ENCODE measurements around the gene AUP1. TPM values are rescaled to one million over a fixed set of nuclear protein-coding genes. Genes with fewer than 3 reads are reported as not detected.

The AUP1 gene
- total RNA-seq, 1 experiment from 2014 or later, result 91.5 TPM

DNA sequence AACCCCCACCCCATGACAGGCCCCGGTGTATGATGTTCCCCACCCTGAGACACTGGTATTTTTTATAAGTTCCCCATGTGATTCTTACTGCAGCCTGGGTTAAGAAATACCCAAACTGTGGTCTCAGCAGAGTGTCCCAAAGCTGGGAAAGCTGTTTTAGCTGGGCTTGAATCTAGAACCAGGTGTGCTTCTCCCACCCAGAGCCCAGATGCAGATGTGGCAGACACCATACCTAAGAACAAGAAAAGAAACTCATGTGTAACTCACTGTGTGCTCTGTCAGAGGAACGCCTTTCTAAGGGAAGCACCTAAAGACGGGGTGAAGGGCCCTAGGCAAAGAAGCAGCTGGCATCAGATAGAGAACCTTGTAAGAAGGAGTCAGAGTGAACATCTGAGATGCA is 48.9 kb upstream of the AUP1 start:
- Histone ChIP-seq H2AK5ac (ENCODE audit: insufficient read length, low read length) (no peak overlapping the region), H3T11ph (ENCODE audit: low read length) (no peak overlapping the region), H3K18ac (ENCODE audit: insufficient read length, low read depth, low read length) (no peak overlapping the region), H2BK12ac (ENCODE audit: insufficient read length, low read depth, low read length) (no peak overlapping the region), H3K4me1 (ENCODE audit: insufficient read depth, low read length) (no peaks in the 10 kb centered on the region), H2BK15ac (ENCODE audit: low read depth, low read length) (no peak overlapping the region), H3K4me2 (ENCODE audit: insufficient read depth, insufficient read length, low read length) (no peak overlapping the region), H3K27me3 (ENCODE audit: insufficient read depth, low read length) (no peaks in the 10 kb centered on the region), H4K20me1 (ENCODE audit: control insufficient read depth, insufficient read depth, insufficient read length) (no peaks in the 10 kb centered on the region), H3K79me2 (ENCODE audit: insufficient read depth, low read length) (no peaks in the 10 kb centered on the region), H3K56ac (ENCODE audit: insufficient read length, low read depth, low read length) (no peak overlapping the region), H3K9me3 (ENCODE audit: control insufficient read depth, low read depth, low read length) (no peaks in the 10 kb centered on the region), H3K14ac (ENCODE audit: insufficient read depth, low read length) (no peak overlapping the region), H2BK5ac (ENCODE audit: insufficient read length, low read length) (no peak overlapping the region), H3K79me1 (ENCODE audit: insufficient read depth, low read depth, low read length, poor library complexity, severe bottlenecking) (no peaks in the 10 kb centered on the region), H2BK120ac (ENCODE audit: low read depth, low read length, poor library complexity, severe bottlenecking) (no peak overlapping the region), H4K91ac (ENCODE audit: insufficient read length, low read depth, low read length) (no peak overlapping the region), H3K9ac (ENCODE audit: extremely low read depth, insufficient read length, low read length) (no peak overlapping the region), H2AFZ (ENCODE audit: low read length) (no peak overlapping the region), H2BK20ac (ENCODE audit: low read depth, low read length, poor library complexity, severe bottlenecking) (no peak overlapping the region), H3K27ac (ENCODE audit: insufficient read length, low read depth, low read length) (no peak overlapping the region), H4K8ac (replicated peaks; ENCODE audit: insufficient read length, low read depth, low read length) (no peak overlapping the region), H3K23ac (ENCODE audit: insufficient read length, low read depth, low read length) (no peak overlapping the region), H4K5ac (ENCODE audit: insufficient read length, low read depth, low read length) (no peak overlapping the region), H3K4ac (ENCODE audit: low read depth, low read length) (no peak overlapping the region), H3K23me2 (ENCODE audit: insufficient read length, low read depth, low read length, poor library complexity, severe bottlenecking) (no peaks in the 10 kb centered on the region)
- no peak overlapping the region for H3K4me3 Mint-ChIP-seq
- TF ChIP-seq, protein P1, sequence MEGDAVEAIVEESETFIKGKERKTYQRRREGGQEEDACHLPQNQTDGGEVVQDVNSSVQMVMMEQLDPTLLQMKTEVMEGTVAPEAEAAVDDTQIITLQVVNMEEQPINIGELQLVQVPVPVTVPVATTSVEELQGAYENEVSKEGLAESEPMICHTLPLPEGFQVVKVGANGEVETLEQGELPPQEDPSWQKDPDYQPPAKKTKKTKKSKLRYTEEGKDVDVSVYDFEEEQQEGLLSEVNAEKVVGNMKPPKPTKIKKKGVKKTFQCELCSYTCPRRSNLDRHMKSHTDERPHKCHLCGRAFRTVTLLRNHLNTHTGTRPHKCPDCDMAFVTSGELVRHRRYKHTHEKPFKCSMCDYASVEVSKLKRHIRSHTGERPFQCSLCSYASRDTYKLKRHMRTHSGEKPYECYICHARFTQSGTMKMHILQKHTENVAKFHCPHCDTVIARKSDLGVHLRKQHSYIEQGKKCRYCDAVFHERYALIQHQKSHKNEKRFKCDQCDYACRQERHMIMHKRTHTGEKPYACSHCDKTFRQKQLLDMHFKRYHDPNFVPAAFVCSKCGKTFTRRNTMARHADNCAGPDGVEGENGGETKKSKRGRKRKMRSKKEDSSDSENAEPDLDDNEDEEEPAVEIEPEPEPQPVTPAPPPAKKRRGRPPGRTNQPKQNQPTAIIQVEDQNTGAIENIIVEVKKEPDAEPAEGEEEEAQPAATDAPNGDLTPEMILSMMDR (conservative IDR thresholded peaks at IDR 0.05), result no peak
- H3K36me3 Mint-ChIP-seq (ENCODE audit: insufficient read depth in 1 of 3, low read depth in 3 of 3), result no peaks in the 10 kb centered on the region
- H3K27me3 Mint-ChIP-seq (ENCODE audit: low read depth), result peaks cover 3% of the 10 kb centered on the region; the same call in 1 of the 2 replicates
- H3K27ac Mint-ChIP-seq, result no peak overlapping the region
- peaks cover 5% of the 10 kb centered on the region in 2 experiments; a peak in 3 of 4 replicates for H3K4me1 Mint-ChIP-seq
- DNase-seq, result no peak
- no peaks in the 10 kb centered on the region for H3K9me3 Mint-ChIP-seq
- WGBS (ENCODE audit: extremely low coverage, insufficient read length, low lambda C conversion rate), result no CpG with 5 or more reads among the region's 3 CpGs

Data from H9 (cell line).